Neural cell (in vitro differentiated cells): ENCODE results near the gene VPS13C. TPM values are rescaled to one million over a fixed set of nuclear protein-coding genes. Genes with fewer than 3 reads are reported as not detected.

Experiments
- H2AFZ ChIP-seq: fragments of 200-600, 300-800 bp; sonication (generic), shearing (Covaris generic); 2 replicates; pipeline ENCODE4 v1.6.0; 2014; ENCODE audit warnings: low read depth, mild to moderate bottlenecking, antibody characterized with exemption, low read length, moderate library complexity
- H3F3A ChIP-seq: fragments of 200-600 bp; shearing (Covaris generic); 2 replicates; pipeline ENCODE4 v1.6.1; 2016; ENCODE audit warnings: mild to moderate bottlenecking, moderate library complexity, mixed read lengths, antibody characterized with exemption, low read length; ENCODE audit not compliant: insufficient read depth, poor library complexity, severe bottlenecking
- H3K27ac ChIP-seq: fragments of 200-600, 300-800 bp; sonication (generic), shearing (Covaris generic); 2 replicates; pipeline ENCODE4 v1.5.1; 2014; ENCODE audit warnings: mild to moderate bottlenecking, low read length, moderate library complexity
- H3K27me3 ChIP-seq: fragments of 300-800, 200-600 bp; sonication (generic), shearing (Covaris generic); 2 replicates; pipeline ENCODE4 v1.6.0; 2014; ENCODE audit warnings: mild to moderate bottlenecking, low read depth, low read length, moderate library complexity; ENCODE audit not compliant: insufficient read depth
- H3K36me3 ChIP-seq: fragments of 300-800, 200-600 bp; sonication (generic), shearing (Covaris generic); 2 replicates; pipeline ENCODE4 v1.5.1; 2014; ENCODE audit warnings: mild to moderate bottlenecking, antibody characterized with exemption, low read length, moderate library complexity; ENCODE audit not compliant: insufficient read depth
- H3K4me2 ChIP-seq: fragments of 300-800, 200-600 bp; sonication (generic), shearing (Covaris generic); 2 replicates; pipeline ENCODE4 v1.6.0; 2014; ENCODE audit warnings: mild to moderate bottlenecking, low read length
- H3K4me3 ChIP-seq: fragments of 300-800, 200-600 bp; sonication (generic), shearing (Covaris generic); 2 replicates; pipeline ENCODE4 v1.5.1; 2014; ENCODE audit warnings: mild to moderate bottlenecking, low read length, moderate library complexity
- H3K79me2 ChIP-seq: fragments of 200-600 bp; shearing (Covaris generic); replicated peaks from 2 replicates; pipeline ENCODE4 v1.6.0; 2014; ENCODE audit warnings: mild to moderate bottlenecking, low read length, moderate library complexity; ENCODE audit not compliant: insufficient read depth
- H3K9ac ChIP-seq: fragments of 300-800, 200-600 bp; sonication (generic), shearing (Covaris generic); 2 replicates; pipeline ENCODE4 v1.6.1; 2016; ENCODE audit warnings: mild to moderate bottlenecking, low read length, mixed read lengths
- H3K9me2 ChIP-seq: fragments of 200-600 bp; shearing (Covaris generic); 2 replicates; pipeline ENCODE4 v1.6.1; 2016; ENCODE audit warnings: mild to moderate bottlenecking, low read length, mixed read lengths; ENCODE audit not compliant: insufficient read depth
- H3K9me3 ChIP-seq: fragments of 200-600, 300-800 bp; sonication (generic), shearing (Covaris generic); 2 replicates; pipeline ENCODE4 v1.6.1; 2016; ENCODE audit warnings: mild to moderate bottlenecking, mixed run types, low read length, moderate library complexity, mixed read lengths
- H4K20me1 ChIP-seq: fragments of 200-600 bp; shearing (Covaris generic); 2 replicates; pipeline ENCODE4 v1.6.1; 2016; ENCODE audit warnings: mild to moderate bottlenecking, mixed run types; ENCODE audit not compliant: insufficient read depth
- EP300 ChIP-seq: fragments of 450-650 bp; conservative IDR thresholded peaks from 2 replicates; pipeline ENCODE4 v1.6.1; 2014; ENCODE audit warnings: antibody characterized with exemption, mild to moderate bottlenecking, moderate library complexity; ENCODE audit not compliant: poor library complexity, severe bottlenecking
- EZH2 ChIP-seq: fragments of 200-600, 300-800 bp; shearing (Covaris generic), sonication (generic); IDR thresholded peaks from 2 replicates; pipeline ENCODE4 v1.6.1; 2014; ENCODE audit warnings: antibody characterized with exemption, low read length, borderline replicate concordance, mild to moderate bottlenecking; ENCODE audit not compliant: insufficient read depth, poor library complexity, severe bottlenecking
- MXI1 ChIP-seq: fragments of 450-650 bp; conservative IDR thresholded peaks from 2 replicates; pipeline ENCODE4 v1.6.1; 2014; ENCODE audit warnings: antibody characterized with exemption, mild to moderate bottlenecking; ENCODE audit not compliant: poor library complexity, severe bottlenecking
- POLR2AphosphoS5 ChIP-seq: IDR thresholded peaks from 2 replicates; pipeline ENCODE4 v1.6.1; 2012
- RAD21 ChIP-seq: fragments of 450-650 bp; conservative IDR thresholded peaks from 2 replicates; pipeline ENCODE4 v1.6.1; 2014; ENCODE audit warnings: antibody characterized with exemption, mild to moderate bottlenecking, moderate library complexity
- SMC3 ChIP-seq: fragments of 450-650 bp; conservative IDR thresholded peaks from 2 replicates; pipeline ENCODE4 v1.6.1; 2014; ENCODE audit warnings: antibody characterized with exemption, mild to moderate bottlenecking, moderate library complexity; ENCODE audit not compliant: poor library complexity
- TAF1 ChIP-seq: IDR thresholded peaks from 2 replicates; pipeline ENCODE4 v1.6.1; 2012; ENCODE audit warnings: low read depth
- polyA plus RNA-seq: library from polyadenylated mRNA; depleted of rRNA; stranded (reverse); fragments of >200 nt; gene quantifications from 2 replicates; pipeline ENCODE4 v1.2.3, GENCODE V29; 2014
- TF ChIP-seq, protein P1 (sequence below): IDR thresholded peaks from 2 replicates; pipeline ENCODE4 v1.6.1; 2012; ENCODE audit warnings: borderline replicate concordance
- TF ChIP-seq, protein P2 (sequence below): fragments of 450-650 bp; IDR thresholded peaks from 2 replicates; pipeline ENCODE4 v1.5.1; 2014; ENCODE audit warnings: antibody characterized with exemption, mild to moderate bottlenecking, moderate library complexity; ENCODE audit not compliant: poor library complexity, severe bottlenecking

Gene VPS13C
- polyA plus RNA-seq, 1 donor from 2014 or later = 92.6 TPM

DNA sequence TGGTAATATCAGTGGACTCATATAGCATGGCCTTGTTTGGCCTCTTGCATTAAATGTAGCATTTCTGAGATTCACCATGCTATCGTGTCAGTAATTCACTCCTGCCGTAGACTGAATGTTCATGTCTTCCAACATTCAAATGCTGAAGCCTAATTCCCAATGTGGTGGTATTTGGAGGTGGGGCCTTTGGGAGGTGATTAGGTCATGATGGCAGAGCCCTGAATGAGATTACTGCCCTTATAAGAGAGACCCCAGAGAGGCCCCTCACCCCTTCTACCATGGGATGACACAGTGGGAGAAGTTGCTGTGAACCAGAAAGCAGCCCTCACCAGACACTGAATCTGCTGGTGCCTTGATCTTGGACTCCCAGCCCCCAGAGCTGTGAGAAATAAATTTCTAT lies 241.4 kb downstream of the VPS13C start:
- no peaks in the 10 kb centered on the region for H3K9me2 ChIP-seq
- H3K79me2 ChIP-seq = no peaks in the 10 kb centered on the region
- H3F3A ChIP-seq = no peaks in the 10 kb centered on the region
- H2AFZ ChIP-seq = no peak overlapping the region
- TF ChIP-seq, protein P1, sequence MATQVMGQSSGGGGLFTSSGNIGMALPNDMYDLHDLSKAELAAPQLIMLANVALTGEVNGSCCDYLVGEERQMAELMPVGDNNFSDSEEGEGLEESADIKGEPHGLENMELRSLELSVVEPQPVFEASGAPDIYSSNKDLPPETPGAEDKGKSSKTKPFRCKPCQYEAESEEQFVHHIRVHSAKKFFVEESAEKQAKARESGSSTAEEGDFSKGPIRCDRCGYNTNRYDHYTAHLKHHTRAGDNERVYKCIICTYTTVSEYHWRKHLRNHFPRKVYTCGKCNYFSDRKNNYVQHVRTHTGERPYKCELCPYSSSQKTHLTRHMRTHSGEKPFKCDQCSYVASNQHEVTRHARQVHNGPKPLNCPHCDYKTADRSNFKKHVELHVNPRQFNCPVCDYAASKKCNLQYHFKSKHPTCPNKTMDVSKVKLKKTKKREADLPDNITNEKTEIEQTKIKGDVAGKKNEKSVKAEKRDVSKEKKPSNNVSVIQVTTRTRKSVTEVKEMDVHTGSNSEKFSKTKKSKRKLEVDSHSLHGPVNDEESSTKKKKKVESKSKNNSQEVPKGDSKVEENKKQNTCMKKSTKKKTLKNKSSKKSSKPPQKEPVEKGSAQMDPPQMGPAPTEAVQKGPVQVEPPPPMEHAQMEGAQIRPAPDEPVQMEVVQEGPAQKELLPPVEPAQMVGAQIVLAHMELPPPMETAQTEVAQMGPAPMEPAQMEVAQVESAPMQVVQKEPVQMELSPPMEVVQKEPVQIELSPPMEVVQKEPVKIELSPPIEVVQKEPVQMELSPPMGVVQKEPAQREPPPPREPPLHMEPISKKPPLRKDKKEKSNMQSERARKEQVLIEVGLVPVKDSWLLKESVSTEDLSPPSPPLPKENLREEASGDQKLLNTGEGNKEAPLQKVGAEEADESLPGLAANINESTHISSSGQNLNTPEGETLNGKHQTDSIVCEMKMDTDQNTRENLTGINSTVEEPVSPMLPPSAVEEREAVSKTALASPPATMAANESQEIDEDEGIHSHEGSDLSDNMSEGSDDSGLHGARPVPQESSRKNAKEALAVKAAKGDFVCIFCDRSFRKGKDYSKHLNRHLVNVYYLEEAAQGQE = no peak
- no peak for TF ChIP-seq POLR2AphosphoS5
- TF ChIP-seq, protein P2, sequence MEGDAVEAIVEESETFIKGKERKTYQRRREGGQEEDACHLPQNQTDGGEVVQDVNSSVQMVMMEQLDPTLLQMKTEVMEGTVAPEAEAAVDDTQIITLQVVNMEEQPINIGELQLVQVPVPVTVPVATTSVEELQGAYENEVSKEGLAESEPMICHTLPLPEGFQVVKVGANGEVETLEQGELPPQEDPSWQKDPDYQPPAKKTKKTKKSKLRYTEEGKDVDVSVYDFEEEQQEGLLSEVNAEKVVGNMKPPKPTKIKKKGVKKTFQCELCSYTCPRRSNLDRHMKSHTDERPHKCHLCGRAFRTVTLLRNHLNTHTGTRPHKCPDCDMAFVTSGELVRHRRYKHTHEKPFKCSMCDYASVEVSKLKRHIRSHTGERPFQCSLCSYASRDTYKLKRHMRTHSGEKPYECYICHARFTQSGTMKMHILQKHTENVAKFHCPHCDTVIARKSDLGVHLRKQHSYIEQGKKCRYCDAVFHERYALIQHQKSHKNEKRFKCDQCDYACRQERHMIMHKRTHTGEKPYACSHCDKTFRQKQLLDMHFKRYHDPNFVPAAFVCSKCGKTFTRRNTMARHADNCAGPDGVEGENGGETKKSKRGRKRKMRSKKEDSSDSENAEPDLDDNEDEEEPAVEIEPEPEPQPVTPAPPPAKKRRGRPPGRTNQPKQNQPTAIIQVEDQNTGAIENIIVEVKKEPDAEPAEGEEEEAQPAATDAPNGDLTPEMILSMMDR = no peak
- TF ChIP-seq SMC3 = no peak
- no peak for TF ChIP-seq TAF1
- TF ChIP-seq MXI1 = no peak
- no peak for TF ChIP-seq EP300
- H3K9ac ChIP-seq = no peak overlapping the region
- H3K27me3 ChIP-seq = no peaks in the 10 kb centered on the region
- no peaks in the 10 kb centered on the region for H3K9me3 ChIP-seq
- no peak overlapping the region for H3K27ac ChIP-seq
- no peak overlapping the region for H3K4me2 ChIP-seq
- H3K4me3 ChIP-seq = no peak overlapping the region
- no peaks in the 10 kb centered on the region for H3K36me3 ChIP-seq
- no peaks in the 10 kb centered on the region for H4K20me1 ChIP-seq

DNA sequence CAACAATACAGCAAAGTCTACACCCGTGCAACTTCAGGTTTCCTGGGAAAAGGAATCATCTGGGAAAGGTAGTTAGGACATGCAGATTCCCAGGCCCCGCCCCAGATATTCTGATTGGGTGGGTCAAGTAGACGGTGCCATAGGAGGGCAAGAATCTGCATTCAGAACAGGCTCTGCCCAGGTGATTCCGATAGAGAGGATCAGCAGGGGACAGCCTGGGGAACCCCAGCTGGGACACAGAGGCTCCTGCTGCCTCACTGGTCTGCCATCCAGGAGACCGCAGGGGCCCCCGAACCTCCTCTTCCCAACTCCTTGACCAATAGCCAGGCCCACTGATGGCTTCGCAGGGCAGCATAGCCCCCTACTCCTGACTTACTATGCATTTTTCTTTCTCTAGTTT lies 243.4 kb downstream of the VPS13C start:
- H3K4me3 ChIP-seq = no peak overlapping the region
- no peak overlapping the region for H2AFZ ChIP-seq
- no peaks in the 10 kb centered on the region for H3K36me3 ChIP-seq
- H3K9me2 ChIP-seq = no peaks in the 10 kb centered on the region
- H3K9me3 ChIP-seq = no peaks in the 10 kb centered on the region
- H3K27ac ChIP-seq = no peak overlapping the region
- no peak overlapping the region for H3K9ac ChIP-seq
- H4K20me1 ChIP-seq = no peaks in the 10 kb centered on the region
- H3K79me2 ChIP-seq = no peaks in the 10 kb centered on the region
- H3K4me2 ChIP-seq = no peak overlapping the region
- no peak for TF ChIP-seq EZH2
- TF ChIP-seq SMC3 = no peak
- TF ChIP-seq, protein P2 = no peak
- TF ChIP-seq RAD21 = no peak
- TF ChIP-seq, protein P1 = no peak
- TF ChIP-seq EP300 = no peak
- TF ChIP-seq TAF1 = no peak
- no peak for TF ChIP-seq MXI1
- no peak for TF ChIP-seq POLR2AphosphoS5
- H3K27me3 ChIP-seq = no peaks in the 10 kb centered on the region
- no peaks in the 10 kb centered on the region for H3F3A ChIP-seq
